ENCODE results near the gene CHSY1. TPM values are rescaled to one million over a fixed set of nuclear protein-coding genes. Genes with fewer than 3 reads are reported as not detected.

The CHSY1 gene
- total RNA-seq, 1 experiment from 2014 or later, result 29.8 TPM

DNA sequence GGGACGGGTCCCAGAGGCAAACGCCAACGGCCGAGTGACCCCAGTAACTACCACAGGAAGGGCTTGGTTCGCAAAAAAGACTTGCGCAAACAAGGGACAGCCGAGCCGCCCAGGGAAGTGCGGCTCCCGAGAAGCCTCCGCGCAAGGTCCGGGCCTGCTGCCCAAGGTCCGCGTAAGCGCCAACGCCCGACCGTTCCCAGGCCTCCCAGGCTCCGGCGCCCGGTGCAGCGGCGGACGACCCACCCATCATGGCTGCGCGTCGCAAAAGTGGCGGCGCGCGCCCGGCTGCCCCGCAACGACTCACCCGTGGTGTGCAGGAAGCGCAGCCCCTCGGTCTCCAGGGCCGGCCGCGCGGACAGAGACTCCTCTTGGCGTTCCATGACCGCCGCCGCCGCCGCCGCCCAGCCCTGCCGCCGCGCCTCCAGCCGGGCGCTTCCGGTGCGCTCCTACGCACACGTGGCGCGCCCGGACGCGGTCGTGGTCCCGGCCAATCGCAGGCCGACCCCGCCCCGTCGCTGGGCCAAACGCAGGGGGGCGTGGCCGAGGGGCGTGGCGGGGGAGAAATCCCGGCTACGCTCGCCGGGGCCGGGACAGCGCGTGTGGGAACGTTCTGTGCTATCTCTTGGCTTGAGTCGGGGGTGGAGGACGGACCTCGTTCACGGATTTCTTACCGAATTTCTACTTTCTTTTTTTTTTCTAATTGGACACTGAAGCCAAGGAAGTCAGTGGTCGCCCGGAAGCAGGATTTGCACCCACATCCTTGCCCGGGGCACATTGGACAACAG, 25.4 kb upstream of the CHSY1 start, which contains the start of gene SELENOS:
SELENOS (minus strand) TSS at position 448 of the 785 bp plus-strand sequence; CDS start at position 380, 68 bp downstream.
- peak within 1 kb of the TSS; percentile 99 for H3K27ac Mint-ChIP-seq (ENCODE audit: low read depth, unreplicated experiment)
- POLR2A ChIA-PET, result interaction anchor here (1.0 kb wide), 1 partner anchor 9 kb away, joined by 3 read pairs; no protein-coding TSS in a partner anchor
- CTCF ChIA-PET, result no interaction called here
- no peaks in the 10 kb centered on the region for H3K27me3 Mint-ChIP-seq (ENCODE audit: insufficient read depth, unreplicated experiment)
- peak; percentile 91 for DNase-seq (ENCODE audit: unreplicated experiment)
- TF ChIP-seq, protein P1, sequence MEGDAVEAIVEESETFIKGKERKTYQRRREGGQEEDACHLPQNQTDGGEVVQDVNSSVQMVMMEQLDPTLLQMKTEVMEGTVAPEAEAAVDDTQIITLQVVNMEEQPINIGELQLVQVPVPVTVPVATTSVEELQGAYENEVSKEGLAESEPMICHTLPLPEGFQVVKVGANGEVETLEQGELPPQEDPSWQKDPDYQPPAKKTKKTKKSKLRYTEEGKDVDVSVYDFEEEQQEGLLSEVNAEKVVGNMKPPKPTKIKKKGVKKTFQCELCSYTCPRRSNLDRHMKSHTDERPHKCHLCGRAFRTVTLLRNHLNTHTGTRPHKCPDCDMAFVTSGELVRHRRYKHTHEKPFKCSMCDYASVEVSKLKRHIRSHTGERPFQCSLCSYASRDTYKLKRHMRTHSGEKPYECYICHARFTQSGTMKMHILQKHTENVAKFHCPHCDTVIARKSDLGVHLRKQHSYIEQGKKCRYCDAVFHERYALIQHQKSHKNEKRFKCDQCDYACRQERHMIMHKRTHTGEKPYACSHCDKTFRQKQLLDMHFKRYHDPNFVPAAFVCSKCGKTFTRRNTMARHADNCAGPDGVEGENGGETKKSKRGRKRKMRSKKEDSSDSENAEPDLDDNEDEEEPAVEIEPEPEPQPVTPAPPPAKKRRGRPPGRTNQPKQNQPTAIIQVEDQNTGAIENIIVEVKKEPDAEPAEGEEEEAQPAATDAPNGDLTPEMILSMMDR (IDR thresholded peaks at IDR 0.05; ENCODE audit: unreplicated experiment), result no peak
- H3K4me3 Mint-ChIP-seq (ENCODE audit: unreplicated experiment), result peak within 1 kb of the TSS; percentile 100
- peaks cover 13% of the 10 kb centered on the region for H3K4me1 Mint-ChIP-seq (ENCODE audit: insufficient read depth, unreplicated experiment)
- intact Hi-C loops (cut with micrococcal nuclease), result no loop called here
- H3K36me3 Mint-ChIP-seq (ENCODE audit: insufficient read depth, unreplicated experiment), result peaks cover 61% of the 10 kb centered on the region
- BruUV-seq (replicated peaks), result TSS peak; percentile 39
- no peaks in the 10 kb centered on the region for H3K9me3 Mint-ChIP-seq (ENCODE audit: unreplicated experiment)

DNA sequence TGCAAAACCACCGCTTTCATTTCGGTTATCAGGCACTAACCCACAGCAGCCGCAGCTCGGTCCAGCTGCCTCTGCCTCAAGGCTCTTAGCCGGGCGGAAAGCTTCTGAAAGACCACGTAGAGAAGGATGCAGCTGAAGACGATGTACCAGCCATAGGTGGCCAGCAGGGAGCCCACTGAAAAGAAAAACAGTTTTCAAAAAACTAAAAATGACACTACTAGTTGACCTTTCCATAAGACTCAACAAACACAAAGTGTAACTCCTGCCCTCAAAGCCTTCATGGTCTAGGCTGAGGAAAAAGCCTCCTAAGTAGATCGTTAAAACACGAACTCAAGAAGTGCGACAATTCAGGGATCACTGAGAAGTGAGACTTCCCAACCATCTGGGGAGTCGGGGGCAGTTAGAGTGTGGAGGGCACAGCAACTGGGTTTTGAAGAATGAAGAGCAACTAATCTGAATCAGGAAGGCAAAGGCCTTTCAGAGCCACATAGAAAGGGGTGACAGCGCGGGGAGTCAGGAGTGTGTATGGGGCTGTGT, 24.7 kb upstream of the CHSY1 start:
- peaks cover 59% of the 10 kb centered on the region for H3K36me3 Mint-ChIP-seq (ENCODE audit: insufficient read depth, unreplicated experiment)
- intact Hi-C loops (cut with micrococcal nuclease), result no loop called here

DNA sequence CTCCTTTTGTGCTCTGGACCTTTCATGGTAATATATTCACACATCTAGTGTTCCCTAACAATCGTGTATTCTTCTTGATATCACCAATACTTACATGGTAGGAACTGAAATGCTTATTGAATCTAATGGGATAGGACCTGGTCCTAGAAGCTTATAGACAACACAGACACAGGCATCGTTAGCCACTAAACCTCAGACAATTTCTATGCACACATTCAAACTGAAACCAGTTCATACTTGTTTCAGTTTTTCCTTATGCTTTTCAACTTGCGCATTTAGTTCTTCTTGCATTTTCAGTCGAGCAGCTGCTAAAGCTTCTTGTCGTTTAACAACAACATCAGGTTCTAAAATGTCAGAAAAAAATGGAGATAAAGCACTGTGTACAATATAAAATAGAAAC, 23.2 kb upstream of the CHSY1 start:
- no peaks in the 10 kb centered on the region for H3K9me3 Mint-ChIP-seq (ENCODE audit: unreplicated experiment)
- ChIA-PET POLR2A (interaction anchor here (0.6 to 2.4 kb wide), 3 partner anchors 14 to 1288 kb away, joined by 3 to 7 read pairs (median 3); partner anchors contain the start of gene SNRPA1), CTCF (interaction anchor here (1.0 to 1.7 kb wide), 3 partner anchors 14 to 366 kb away, joined by 4 to 6 read pairs (median 5); no protein-coding TSS in a partner anchor)
- H3K27me3 Mint-ChIP-seq (ENCODE audit: insufficient read depth, unreplicated experiment), result no peaks in the 10 kb centered on the region
- BruUV-seq (replicated peaks), result no TSS peak
- H3K4me1 Mint-ChIP-seq (ENCODE audit: insufficient read depth, unreplicated experiment), result peaks cover 13% of the 10 kb centered on the region
- TF ChIP-seq, protein P1 (IDR thresholded peaks at IDR 0.05; ENCODE audit: unreplicated experiment), result no peak
- peaks cover 59% of the 10 kb centered on the region for H3K36me3 Mint-ChIP-seq (ENCODE audit: insufficient read depth, unreplicated experiment)
- no peak overlapping the region for H3K4me3 Mint-ChIP-seq (ENCODE audit: unreplicated experiment)
- intact Hi-C loops (cut with micrococcal nuclease), result no loop called here
- no peak overlapping the region for H3K27ac Mint-ChIP-seq (ENCODE audit: low read depth, unreplicated experiment)
- no peak for DNase-seq (ENCODE audit: unreplicated experiment)

More for the DNA sequence above, 24.7 kb upstream of the CHSY1 start:
- POLR2A ChIA-PET, result interaction anchor here (0.6 to 2.4 kb wide), 3 partner anchors 9 to 549 kb away, joined by 3 to 7 read pairs (median 3); partner anchors contain the start of gene SNRPA1
- Mint-ChIP-seq H3K27ac (ENCODE audit: low read depth, unreplicated experiment) (peak overlapping the region; percentile 99), H3K9me3 (ENCODE audit: unreplicated experiment) (no peaks in the 10 kb centered on the region), H3K4me3 (ENCODE audit: unreplicated experiment) (peak overlapping the region; percentile 100), H3K27me3 (ENCODE audit: insufficient read depth, unreplicated experiment) (no peaks in the 10 kb centered on the region), H3K4me1 (ENCODE audit: insufficient read depth, unreplicated experiment) (peaks cover 13% of the 10 kb centered on the region)
- DNase-seq (ENCODE audit: unreplicated experiment), result peak; percentile 21
- CTCF ChIA-PET, result interaction anchor here (0.7 to 0.9 kb wide), 2 partner anchors 186 to 364 kb away, joined by 3 to 5 read pairs; no protein-coding TSS in a partner anchor
- TF ChIP-seq, protein P1 (IDR thresholded peaks at IDR 0.05; ENCODE audit: unreplicated experiment), result no peak
- BruUV-seq (replicated peaks), result no TSS peak

DNA sequence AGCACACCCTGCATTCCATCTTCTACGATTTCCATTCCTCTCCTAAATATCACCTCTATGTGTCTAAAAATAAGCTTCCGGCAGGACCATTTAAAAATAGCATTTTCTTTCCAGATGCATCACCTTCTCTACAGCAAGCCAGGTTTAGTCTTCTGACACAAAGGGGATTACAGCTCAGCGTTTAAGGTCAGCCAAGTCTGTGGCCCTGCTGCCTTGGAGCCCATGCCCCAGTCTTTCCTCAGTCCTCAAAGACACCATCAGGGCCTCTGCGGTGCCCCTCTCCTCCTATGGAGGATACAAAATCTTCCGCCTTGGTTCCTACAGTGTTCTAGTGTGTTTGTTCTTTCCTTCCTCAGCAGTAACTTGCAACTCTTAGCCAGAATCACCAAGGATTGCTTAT, 21.7 kb upstream of the CHSY1 start:
- Mint-ChIP-seq H3K9me3 (ENCODE audit: unreplicated experiment) (no peaks in the 10 kb centered on the region), H3K27ac (ENCODE audit: low read depth, unreplicated experiment) (peak overlapping the region; percentile 39), H3K4me1 (ENCODE audit: insufficient read depth, unreplicated experiment) (peaks cover 13% of the 10 kb centered on the region), H3K27me3 (ENCODE audit: insufficient read depth, unreplicated experiment) (no peaks in the 10 kb centered on the region), H3K4me3 (ENCODE audit: unreplicated experiment) (no peak overlapping the region), H3K36me3 (ENCODE audit: insufficient read depth, unreplicated experiment) (peaks cover 56% of the 10 kb centered on the region)
- TF ChIP-seq, protein P1 (IDR thresholded peaks at IDR 0.05; ENCODE audit: unreplicated experiment), result no peak
- ChIA-PET POLR2A (interaction anchor here (0.6 to 2.0 kb wide), 3 partner anchors 12 to 26 kb away, joined by 4 to 5 read pairs (median 5); partner anchors contain the start of gene SNRPA1), CTCF (interaction anchor here (0.6 to 1.9 kb wide), 4 partner anchors 16 to 272 kb away, joined by 3 to 8 read pairs (median 6); no protein-coding TSS in a partner anchor)
- no TSS peak for BruUV-seq (replicated peaks)
- intact Hi-C loops (cut with micrococcal nuclease), result no loop called here
- DNase-seq (ENCODE audit: unreplicated experiment), result no peak
